RWPE1 (cell line): Measurements from ENCODE around the gene TPI1.
"Not testable (repeated sequence)": the region's sequence is repeated elsewhere in the genome, so short reads cannot be mapped to it uniquely, and the experiment has no call there.

Source experiments
- CTCF ChIA-PET: fragments of 350-600 bp; sonication (Branson Sonifier 250); formaldehyde crosslinking; extraction: SDS; loops from one replicate; lab custom pipeline; 2021; lab: Yijun Ruan, JAX
- POLR2A ChIA-PET: fragments of 400-600 bp; formaldehyde crosslinking; extraction: SDS; loops from one replicate; lab custom pipeline; 2020; ENCODE audit warnings: antibody characterized with exemption; ENCODE audit not compliant: low non-redundant PET; lab: Yijun Ruan, JAX
- DNase-seq: peaks from one replicate; pipeline ENCODE4 v3.0.0; 2012; ENCODE audit warnings: low spot score
- H3K27ac ChIP-seq: fragments of 450-650 bp; 2 replicates; pipeline ENCODE4 v1.5.1; 2017
- TF ChIP-seq, protein P1 (sequence below): fragments of 450-650 bp; conservative IDR thresholded peaks from 2 replicates; pipeline ENCODE4 v1.5.1; 2017; ENCODE audit warnings: low read depth, mild to moderate bottlenecking

Gene TPI1

DNA sequence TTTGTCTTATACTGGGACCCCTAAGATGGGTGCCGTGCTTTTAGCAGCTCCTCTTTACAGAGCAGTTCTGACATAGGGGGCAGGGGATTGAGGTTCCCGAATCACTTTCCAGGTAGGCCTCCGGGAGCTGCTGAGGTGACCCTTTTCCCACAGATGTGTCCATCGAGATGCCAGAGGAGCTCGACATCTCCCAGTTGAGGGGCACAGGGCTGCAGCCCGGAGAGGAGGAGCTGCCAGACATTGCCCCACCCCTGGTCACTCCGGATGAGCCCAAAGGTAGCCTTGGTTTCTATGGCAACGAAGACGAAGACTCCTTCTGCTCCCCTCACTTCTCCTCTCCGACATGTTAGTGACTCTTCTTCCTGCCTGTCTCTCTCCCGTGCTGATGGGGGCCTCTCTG is 4.3 kb upstream of the TPI1 start:
- POLR2A ChIA-PET: no interaction called here
- CTCF ChIA-PET: interaction anchor here (1.4 kb wide), 1 partner anchor 9 kb away, joined by 3 read pairs; no protein-coding TSS in a partner anchor

DNA sequence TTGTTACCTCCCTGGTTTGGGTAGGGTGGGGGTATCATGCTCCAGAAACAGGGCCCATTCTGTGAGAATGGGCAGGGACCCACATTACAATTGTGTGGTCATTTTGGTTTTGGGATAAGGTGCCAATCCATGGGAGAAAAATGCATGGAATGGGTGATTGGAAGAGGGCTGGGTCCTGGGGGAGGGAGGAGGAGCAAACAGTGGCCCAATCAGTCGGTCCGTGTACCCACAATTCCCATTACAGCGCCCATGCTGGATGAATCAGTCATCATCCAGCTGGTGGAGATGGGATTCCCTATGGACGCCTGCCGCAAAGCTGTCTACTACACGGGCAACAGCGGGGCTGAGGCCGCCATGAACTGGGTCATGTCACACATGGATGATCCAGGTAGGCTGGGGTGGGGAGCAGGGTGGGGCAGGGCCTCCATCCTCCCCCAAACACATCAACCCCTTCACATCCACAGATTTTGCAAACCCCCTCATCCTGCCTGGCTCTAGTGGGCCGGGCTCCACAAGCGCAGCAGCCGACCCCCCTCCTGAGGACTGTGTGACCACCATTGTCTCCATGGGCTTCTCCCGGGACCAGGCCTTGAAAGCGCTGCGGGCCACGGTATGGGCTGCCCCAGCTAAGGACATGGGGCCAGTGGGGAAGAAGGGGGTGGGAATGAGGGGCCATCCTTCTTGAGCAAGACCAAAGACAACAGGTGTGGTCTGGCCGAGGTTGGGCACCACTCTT is 3.6 kb upstream of the TPI1 start:
- CTCF ChIA-PET: interaction anchor here (1.4 kb wide), 1 partner anchor 9 kb away, joined by 3 read pairs; no protein-coding TSS in a partner anchor
- POLR2A ChIA-PET: no interaction called here
- no peak for DNase-seq
- TF ChIP-seq, protein P1, sequence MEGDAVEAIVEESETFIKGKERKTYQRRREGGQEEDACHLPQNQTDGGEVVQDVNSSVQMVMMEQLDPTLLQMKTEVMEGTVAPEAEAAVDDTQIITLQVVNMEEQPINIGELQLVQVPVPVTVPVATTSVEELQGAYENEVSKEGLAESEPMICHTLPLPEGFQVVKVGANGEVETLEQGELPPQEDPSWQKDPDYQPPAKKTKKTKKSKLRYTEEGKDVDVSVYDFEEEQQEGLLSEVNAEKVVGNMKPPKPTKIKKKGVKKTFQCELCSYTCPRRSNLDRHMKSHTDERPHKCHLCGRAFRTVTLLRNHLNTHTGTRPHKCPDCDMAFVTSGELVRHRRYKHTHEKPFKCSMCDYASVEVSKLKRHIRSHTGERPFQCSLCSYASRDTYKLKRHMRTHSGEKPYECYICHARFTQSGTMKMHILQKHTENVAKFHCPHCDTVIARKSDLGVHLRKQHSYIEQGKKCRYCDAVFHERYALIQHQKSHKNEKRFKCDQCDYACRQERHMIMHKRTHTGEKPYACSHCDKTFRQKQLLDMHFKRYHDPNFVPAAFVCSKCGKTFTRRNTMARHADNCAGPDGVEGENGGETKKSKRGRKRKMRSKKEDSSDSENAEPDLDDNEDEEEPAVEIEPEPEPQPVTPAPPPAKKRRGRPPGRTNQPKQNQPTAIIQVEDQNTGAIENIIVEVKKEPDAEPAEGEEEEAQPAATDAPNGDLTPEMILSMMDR: no peak
- H3K27ac ChIP-seq: no peak overlapping the region

More for the DNA sequence above, 4.3 kb upstream of the TPI1 start:
- H3K27ac ChIP-seq: no peak overlapping the region
- TF ChIP-seq, protein P1: no peak
- no peak for DNase-seq

DNA sequence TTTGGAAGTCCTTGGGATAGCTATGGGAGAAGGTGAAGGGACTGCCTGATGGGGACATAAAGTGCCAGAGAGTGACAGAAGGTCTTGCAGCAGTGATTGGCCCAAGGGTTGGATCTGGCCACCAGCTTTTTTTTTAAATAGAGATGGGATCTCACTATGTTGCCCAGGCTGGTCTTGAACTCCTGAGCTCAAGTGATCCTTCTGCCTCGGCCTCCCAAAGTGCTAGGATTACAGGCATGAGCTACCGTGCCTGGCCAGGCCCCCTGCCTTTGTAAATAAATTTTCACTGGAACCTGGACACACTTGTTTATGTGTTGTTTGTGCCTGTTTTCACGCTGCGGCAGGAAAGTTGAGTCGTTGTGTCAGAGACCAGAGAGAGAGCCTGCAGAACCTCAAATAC is 2.0 kb upstream of the TPI1 start:
- CTCF ChIA-PET: interaction anchor here (0.7 kb wide), 1 partner anchor 183 kb away, joined by 4 read pairs; no protein-coding TSS in a partner anchor
- not testable (repeated sequence) for DNase-seq, H3K27ac ChIP-seq
- POLR2A ChIA-PET: interaction anchor here (1.1 kb wide), 1 partner anchor 13 kb away, joined by 7 read pairs; the partner anchor contains the start of gene USP5

DNA sequence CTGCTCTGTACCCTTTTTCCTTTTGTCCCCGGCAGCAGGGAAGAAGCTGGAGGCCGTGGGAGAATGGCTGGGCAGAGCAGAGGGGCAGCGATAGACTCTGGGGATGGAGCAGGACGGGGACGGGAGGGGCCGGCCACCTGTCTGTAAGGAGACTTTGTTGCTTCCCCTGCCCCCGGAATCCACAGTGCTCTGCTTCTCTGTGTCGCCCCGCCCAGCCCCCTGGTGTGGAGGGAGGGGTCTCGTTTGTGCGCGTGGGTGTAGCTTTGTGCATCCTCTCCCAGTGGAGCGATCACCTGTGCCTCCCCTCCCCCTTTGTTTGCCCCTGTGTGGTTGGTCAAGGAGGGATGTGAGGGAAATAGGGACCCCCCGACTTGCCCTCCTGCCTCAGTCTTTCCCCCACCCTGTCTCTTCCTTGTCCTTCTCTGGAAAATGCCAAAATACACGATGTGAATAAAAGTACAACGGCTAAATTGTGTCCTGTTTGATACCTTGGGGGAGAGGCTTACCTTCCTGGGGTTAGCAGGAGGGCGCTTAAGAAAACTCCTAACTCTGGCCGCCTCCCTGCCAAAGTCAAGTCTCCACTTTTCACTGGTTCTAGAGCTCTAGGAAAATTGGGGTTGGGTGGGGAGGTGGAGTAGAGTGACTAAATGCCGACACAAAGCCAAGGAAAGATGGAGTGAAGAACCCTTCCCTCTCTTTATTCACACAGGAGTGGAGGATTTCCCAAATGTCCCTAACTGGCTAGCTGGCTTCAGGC is 990 bp upstream of the TPI1 start:
- TF ChIP-seq, protein P1: no peak
- POLR2A ChIA-PET: interaction anchor here (0.6 to 2.3 kb wide), 2 partner anchors 14 to 80 kb away, joined by 3 to 13 read pairs; partner anchors contain the start of gene USP5
- DNase-seq: no peak
- peak overlapping the region; percentile 84 for H3K27ac ChIP-seq
- CTCF ChIA-PET: interaction anchor here (0.5 kb wide), 1 partner anchor 78 kb away, joined by 3 read pairs; no protein-coding TSS in a partner anchor

DNA sequence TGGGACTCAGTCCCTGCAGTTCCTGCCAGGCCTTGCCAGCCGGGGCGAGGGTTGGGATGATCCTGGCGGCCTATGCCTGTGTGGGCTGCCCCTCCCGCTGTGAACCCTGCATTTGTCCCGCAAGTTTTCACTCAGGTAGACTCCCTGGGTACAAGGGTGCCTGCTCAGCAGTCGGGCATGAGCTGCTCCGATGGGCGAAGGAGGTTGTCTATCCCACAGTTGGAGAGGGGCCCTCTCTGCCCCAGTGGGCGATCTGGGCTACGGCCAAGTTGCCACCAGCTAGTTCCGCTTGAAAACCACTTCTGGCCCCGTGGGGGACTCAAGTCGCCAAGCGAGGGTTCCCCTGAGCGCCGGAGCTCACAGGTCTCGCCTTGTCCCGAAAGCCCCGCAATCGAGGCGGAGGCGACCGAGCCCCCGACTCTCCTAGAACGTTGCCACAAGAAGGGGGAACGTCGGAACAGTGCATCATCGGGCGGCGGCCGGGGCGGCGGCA is 365 bp upstream of the TPI1 start:
- ChIA-PET CTCF (no interaction called here), POLR2A (interaction anchor here (0.6 to 2.3 kb wide), 2 partner anchors 15 to 79 kb away, joined by 3 to 13 read pairs; partner anchors contain the start of gene USP5)
- H3K27ac ChIP-seq: peak overlapping the region; percentile 84
- TF ChIP-seq, protein P1: no peak
- DNase-seq: no peak

DNA sequence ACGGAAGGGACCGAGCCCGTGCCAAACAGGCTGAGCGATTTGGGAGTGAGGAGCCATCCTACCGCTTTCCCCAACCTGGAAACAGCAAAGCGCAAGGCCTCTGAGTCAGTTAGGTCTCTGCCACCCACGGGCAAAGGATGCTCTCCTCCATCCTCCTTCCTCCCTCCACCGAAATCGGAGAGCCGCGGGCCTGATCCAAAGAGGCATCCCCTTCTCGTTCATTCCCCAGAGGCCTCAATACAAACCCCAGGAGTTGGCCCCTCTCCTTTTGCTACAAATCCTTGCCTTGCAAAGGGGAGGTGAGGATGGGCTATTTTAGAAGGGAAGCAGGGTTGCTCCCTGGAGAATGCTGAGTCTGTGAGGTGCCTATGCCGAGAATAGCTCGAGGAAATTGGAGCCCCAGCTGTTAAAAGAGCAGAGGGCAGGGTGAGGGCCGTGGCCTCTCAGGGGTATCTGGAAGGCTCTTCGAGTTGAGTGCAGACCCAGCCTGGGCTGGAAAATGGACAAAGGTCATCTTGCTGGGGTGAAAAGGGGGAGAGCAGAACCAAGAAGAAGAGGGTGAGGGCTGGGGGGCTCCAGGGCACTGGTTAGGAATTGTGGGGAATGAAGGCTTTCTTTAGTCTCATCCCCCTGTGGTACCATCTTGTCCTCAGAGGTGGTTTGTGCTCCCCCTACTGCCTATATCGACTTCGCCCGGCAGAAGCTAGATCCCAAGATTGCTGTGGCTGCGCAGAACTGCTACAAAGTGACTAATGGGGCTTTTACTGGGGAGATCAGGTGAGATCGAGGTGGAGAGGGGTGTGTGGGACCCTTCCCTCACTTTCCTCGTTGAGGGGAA is 1.1 kb downstream of the TPI1 start:
- no peak for DNase-seq
- CTCF ChIA-PET: interaction anchor here (0.6 to 2.0 kb wide), 4 partner anchors 16 to 117 kb away, joined by 3 to 12 read pairs (median 6); no protein-coding TSS in a partner anchor
- peak overlapping the region; percentile 84 for H3K27ac ChIP-seq
- POLR2A ChIA-PET: interaction anchor here (2.3 kb wide), 1 partner anchor 16 kb away, joined by 13 read pairs; the partner anchor contains the start of gene USP5
- TF ChIP-seq, protein P1: no peak
